NCI-H1694 (cell line): ENCODE data around the gene PROCA1.
"Not testable (repeated sequence)": the region's sequence is repeated elsewhere in the genome, so short reads cannot be mapped to it uniquely, and the experiment has no call there.

Experiments used
- DNase-seq: peaks from one replicate; lab custom pipeline; 2025; lab: John Stamatoyannopoulos, UW

PROCA1 gene

DNA sequence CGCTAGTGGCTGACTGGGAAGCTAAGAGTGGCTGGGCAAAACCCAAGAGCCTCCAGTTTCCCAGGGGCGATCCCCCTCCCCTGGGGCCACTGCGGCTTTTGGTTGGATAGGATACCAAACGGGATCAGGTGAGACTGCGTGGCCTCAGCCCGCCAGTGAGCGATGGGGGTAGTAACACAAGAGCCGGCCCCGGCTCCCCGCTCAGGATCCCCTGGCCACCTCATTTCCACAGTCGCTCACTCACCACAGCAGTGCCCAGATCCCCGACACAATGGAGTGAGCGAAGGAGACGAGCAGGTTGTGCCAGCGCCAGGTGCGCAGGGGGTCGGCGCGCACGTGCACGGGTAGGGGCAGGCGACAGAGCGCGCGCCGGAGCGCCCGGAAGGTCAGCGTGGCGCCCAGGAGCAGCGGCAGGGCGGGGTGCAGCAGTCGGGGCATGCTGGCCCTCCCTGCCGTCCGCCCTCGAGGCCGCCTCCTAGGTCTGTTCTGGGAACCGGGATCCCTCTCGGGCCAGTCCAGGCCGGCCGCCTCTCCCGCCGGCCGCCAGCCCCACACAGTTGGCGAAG, 14.1 kb upstream of the PROCA1 start:
- peak; percentile 38 for DNase-seq

DNA sequence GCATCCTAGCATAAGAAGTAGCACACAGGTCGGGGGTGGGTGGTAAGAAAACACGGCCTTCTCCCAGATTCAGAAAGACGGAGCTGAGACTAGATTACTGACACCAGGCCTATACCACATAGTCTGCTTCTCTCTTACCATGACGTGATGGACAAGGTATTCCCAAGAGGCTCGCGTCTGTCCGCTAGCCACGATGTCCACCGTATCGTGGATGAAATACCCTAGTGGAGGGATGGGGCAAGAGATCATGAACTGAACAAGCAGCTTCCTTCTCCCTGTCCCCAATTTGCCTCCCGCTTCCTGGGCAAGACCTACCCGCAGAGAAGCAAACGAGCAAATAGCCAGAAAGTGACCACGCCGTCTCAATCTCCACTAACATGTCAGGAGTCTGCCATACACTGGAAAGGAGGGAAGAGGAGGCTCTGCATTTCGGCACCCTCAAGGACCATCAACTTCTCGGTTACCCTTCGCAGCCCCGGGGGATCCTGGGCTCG, 13.5 kb upstream of the PROCA1 start:
- no peak for DNase-seq

DNA sequence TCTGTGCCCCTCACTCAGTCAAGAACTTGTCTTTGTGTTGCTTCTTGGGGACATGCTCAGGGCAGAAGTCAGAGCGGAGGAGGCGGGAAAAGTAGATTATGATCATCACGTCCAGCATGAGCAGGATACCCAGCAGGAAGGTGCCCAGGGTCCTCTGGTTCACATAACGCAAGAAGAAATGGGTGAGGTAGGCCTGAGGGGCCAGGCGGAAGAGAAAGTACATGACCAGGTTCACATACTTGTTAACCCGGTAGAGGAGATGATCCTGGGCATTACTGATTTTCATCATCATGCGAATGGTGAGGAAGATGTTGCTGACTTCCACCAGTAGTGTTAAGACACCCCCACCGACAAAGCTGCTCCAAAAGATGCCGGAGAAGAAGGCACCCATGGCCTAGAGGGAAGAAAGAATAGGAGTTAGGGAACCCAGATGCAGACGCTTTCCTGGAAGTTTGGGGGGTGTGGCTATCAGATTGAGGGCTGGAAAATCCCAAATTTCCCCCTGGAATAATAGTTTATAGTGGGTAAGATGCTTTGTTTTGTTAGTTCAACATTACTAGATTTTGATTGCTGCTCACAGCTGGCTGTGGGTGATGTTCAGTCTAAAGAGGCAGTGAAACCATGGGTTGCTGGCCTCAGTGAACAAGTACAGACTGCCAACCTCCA, 12.9 kb upstream of the PROCA1 start:
- no peak for DNase-seq

DNA sequence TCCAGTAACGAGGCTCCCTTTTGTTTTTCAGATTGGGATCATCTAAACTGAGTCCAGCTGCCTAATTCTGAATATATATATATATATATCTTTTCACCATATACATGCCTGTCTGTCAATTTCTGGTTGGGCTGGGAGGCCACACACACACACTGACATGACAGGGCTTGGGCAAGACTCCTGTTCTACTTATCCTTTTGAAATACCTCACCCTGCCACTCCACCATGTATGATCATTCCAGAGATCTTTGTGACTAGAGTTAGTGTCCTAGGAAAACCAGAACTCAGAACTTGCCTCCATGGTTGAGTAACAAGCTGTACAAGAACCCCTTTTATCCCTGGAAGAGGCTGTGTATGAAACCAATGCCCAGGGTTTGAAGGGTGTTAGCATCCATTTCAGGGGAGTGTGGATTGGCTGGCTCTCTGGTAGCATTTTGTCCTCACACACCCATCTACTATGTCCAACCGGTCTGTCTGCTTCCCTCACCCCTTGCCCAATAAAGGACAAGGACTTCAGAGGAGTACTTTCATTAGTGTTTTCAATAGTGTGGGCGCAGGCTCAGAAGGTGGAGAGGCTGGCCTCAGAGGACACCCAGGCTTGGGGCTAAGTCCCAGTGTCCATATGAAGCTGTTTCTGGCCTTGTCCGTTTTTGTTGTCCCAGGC, 12.3 kb upstream of the PROCA1 start:
- DNase-seq = not testable (repeated sequence)

DNA sequence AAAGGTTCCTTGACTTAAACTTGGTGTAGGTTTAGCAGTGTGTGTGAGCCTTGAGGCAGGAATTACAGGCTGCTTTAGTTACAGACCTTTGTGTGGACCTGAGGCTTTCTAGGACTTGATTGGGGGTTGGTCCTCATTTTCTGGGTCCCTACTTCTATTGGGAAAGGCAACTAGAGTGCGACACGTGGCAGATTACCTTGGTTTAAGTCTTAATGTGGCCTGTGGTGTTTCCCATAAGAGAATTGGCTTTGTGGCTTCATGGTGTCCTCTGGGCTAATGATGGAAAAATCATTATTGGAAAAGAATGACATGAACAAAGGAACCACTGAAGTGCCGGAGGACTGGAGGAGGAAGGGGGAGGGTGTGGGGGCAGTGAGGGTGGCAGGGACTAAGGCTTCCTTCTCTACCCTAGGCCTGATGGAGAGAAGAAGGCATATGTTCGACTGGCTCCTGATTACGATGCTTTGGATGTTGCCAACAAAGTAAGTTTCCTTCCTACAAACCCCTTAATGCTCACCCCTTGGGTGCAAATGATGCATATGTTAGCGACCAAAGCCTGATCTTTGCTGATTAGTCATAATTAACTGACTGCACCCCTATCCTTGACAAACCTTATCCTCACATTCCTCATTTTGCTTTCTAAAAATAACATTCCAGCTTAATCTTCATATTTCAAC, 11.6 kb upstream of the PROCA1 start:
- DNase-seq = no peak

DNA sequence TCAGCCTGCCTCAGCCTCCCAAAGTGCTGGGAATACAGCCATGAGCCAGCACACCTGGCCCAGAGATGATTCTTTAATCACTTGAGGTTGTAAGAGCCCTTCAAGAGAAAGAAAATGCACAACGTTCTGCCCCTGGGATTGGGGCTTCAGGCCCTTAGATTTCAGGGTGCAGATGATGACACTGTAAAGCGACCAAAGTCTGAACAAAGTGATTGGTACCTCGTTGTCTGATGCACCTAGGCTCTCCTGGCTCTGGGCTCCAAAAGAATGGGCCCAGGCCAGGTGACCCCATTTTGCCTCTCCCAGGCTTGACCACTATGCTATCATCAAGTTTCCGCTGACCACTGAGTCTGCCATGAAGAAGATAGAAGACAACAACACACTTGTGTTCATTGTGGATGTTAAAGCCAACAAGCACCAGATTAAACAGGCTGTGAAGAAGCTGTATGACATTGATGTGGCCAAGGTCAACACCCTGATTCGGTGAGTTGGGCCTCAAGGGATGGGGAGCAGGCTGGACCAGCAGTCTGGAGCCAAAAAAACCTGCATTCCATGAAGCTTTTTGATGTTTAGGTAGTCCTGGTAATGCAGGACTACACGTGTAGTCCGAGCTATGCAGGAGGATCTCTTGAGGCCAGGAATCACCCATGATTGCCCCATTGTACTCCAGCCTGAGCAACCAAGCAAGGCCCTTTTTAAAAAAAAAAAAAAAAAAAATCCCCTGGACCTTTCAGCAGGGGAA, 10.9 kb upstream of the PROCA1 start:
- no peak for DNase-seq

DNA sequence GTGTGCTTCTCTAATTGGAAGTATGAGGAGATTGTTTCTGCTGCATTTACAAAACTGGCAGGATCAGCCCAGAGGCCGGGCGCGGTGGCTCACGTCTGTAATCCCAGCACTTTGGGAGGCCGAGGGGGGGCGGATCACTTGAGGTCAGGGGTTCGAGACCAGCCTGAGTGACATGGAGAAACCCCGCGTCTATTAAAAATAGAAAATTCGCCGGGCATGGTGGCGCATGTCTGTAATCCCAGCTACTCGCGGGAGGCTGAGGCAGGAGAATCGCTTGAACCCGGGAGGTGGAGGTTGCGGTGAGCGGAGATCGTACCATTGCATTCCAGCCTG, 9.3 kb upstream of the PROCA1 start:
- not testable (repeated sequence) for DNase-seq

DNA sequence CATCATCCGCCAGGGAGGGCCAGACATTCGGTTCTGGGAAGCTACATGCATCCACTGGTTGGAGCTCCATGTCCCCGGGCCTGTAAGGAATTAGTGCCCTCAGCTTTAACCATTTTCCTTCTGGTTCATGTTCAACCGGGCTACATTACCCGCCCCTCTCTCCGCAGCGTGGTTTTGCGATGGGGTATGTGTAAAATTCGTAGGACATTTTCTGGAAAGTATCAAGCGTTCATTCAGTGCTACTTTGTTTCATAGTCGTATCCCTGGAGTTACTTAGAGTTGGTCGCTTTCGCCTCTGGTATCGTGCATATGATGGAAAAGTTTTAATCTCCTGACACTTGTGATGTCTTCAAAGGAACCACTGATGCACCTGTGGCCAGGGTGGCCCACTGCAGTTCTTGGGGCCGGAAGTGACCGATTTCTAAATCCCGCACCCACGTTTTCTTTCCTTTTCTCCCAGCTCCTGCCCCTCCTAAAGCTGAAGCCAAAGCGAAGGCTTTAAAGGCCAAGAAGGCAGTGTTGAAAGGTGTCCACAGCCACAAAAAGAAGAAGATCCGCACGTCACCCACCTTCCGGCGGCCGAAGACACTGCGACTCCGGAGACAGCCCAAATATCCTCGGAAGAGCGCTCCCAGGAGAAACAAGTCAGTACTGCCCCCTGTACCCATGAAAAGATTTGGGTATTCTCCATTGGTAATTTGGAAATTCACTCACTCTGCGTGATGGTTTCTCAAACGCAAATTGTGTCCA, 8.7 kb upstream of the PROCA1 start:
- DNase-seq = no peak

DNA sequence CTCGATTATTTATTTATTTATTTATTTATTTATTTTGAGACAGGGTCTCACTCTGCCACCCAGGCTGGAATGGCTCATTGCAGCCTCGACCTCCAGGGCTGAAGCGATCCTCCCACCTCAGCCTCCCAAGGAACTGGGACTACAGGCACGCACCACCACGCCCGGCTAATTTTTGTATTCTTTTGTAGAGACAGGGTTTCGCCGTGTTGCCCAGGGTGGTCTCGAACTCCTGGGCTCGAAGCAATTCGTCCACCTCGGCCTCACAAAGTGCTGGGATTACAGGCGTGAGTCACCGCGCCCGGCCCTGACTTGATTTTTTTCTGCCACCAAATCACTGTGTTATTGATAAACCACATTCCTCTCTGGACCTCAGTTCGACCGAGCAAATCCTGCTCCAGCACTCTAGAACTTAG, 7.3 kb upstream of the PROCA1 start:
- DNase-seq = no peak

DNA sequence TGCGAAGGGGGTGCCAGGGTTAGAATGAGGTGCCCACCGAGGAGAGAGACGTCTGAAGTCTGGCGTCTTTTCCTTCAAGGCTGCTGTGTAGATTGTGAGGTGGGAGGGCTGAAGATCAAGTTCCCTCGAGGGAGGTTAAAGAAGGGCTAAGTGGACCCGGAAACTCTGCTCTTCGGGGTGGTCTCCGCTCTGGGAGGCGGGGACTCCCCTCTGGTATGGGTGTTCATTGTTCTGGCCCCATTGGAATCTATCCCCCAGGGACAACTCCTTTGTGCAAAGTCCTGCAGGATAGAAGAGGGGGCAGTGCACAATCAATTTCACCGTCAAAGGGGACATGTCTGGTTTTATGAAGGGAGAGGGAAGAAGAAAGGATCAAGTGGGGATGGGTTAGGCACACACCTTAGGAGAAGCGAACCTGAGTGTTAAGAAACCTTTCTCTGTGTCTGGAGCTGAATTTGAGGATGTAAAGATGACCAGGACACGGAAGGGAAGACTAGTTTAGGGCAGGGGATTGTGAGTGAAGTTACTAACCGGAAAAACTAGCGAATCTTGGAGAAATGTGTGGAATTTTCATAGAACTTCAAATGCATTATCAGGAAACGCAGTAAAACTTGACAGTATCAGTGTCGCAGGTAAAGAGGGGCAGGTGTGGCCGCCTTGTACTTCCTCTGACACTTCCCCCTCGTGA, 6.8 kb upstream of the PROCA1 start:
- DNase-seq = no peak

DNA sequence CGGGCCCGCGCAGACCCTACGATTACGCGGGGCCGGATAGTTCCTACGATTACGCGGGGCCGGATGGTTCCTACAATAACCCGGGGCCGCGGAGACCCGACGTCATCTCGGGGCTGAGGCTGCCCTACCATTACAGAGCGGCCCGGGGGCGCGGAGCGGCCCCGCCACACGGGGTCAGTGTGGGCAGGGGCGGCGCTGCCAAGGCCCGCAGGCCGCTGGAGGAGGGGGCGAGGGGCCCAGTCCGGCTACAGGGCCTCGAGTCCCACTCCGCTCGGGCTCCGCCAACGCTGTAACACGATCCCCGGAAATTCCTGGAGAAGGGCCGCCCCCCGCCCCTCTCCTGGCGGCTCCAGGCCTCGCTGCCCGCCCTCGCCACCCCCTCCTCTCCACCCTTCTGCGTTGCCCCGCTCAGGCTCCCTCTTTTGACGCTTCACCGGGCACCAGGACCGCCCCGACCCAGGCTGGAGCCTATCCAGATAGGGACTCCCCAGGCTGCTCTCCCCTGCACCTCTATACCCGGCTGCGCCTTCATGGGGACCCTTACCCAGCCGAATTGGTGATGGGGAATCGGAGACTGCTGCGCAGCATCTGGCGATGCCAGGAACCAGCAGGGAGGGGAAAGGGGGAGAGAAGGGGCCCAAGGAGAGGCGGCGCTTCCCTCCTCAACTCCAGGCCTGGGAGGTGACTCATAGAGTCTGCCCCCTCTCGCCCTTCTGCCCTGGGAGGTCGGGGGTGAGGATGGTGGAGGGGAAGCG, 6.1 kb upstream of the PROCA1 start, which contains the start of gene RAB34:
RAB34 (minus strand) TSS at position 291 of the 755 bp plus-strand sequence. CDS start 602 bp downstream, outside the sequence.
- peak; percentile 87 for DNase-seq

DNA sequence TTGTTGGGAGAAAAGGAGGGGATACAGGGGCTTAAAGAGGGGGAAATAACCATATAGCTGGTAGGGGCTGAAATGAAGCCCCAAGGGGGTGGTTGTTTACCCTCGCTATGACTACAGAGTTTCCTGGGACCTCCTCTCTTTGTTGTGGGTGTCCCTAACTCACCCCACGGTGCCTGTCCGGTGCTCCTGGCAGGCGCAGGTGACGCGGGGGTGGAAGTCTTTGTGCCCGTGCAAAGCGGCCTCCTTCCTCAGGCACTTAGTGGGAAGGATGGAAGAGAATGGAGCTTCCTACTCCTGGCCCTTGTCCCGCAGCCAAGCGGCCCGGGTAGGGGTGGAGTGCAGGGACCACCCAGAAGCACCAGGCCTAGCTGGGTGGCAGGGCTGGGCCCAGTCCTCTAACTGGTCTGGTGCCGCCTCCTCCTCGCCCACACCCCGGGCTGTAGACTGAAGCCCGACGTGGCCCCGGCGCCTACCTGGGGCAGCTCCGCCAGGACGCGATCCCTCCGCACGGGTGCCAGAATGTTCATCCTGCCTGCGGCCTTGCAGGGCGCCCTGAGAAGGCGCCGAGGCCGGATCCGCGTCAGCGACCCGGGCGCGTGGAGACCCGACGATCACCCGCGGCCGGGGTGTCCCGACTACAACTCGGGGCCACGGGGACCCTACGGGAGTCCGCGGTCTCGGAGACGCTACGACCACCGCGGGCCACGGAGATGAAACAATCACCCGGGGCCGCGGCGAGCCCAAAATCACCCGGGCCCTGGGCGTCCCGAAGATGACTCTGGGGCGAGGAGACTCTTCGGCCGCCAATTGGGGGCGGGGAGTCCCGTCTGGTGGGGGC, 5.3 kb upstream of the PROCA1 start:
- DNase-seq = no peak

DNA sequence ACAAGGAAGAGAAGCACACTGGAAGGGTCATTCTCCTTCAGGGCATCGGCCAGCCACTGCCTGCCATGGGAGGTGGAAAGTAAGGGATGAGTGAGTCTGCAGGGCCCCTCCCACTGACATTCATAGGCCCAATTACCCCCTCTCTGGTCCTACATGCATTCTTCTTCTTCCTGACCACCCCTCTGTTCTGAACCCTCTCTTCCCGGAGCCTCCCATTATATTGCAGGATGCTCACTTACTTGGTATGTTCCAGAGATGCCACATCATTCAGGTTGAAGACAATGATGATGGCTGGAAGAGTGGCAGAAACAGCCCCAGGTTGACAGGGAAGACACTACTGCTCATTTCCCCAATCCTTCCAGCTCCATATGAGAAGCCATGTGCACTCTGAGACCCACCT, 3.5 kb upstream of the PROCA1 start:
- DNase-seq = no peak

DNA sequence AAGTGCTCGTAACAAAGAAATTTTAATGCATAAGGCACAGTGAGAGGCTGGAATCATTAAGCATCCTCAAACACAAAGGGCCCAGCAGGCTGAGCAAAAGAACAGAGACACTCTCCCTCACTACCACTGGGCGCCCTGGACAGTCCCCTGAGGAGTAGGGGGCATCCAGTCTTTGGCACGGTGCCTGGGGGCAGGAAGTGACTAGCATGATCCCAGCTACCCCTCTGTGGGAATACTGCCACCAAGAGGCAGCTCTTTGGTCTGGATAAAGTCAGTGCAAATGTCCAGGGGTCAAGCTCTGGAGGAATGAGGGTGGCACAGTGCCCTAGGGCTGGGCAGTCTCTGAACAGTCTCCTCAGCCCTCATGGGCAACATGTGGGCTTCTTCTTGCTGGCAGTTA, 2.6 kb upstream of the PROCA1 start:
- no peak for DNase-seq

DNA sequence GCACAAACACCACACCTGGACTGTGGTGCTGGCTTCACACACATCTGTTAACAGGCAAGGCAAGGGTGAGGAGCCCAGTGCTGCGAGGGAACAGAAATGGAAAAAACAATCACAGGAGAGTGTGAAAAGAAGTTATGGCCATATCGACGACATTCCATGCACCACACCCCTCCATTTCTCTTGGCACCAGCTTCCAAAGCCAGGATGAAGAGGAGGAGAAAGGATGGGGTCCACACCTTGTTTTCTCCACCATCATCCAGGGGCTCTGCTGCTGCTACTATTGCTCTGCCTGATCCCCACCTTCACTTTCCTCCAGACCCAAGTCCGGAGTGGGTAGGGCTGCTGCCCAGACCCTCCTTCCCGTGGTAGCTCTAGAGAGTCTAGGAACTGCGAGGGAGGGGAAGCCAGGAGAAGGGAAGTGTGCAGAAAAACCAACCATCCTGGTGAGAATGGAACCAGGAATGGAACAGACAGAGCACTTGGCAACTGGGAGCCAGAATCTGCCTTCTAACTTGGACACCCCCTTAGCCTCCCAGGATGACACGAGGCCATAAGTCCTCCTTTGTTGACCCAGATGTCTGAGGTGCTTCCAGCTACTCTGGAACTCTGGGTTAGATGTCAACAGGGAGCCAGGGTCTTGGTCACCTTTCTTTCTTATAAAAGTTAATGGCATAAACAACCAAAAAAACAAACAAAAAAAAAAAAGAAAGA, 1.2 kb upstream of the PROCA1 start:
- DNase-seq = no peak

DNA sequence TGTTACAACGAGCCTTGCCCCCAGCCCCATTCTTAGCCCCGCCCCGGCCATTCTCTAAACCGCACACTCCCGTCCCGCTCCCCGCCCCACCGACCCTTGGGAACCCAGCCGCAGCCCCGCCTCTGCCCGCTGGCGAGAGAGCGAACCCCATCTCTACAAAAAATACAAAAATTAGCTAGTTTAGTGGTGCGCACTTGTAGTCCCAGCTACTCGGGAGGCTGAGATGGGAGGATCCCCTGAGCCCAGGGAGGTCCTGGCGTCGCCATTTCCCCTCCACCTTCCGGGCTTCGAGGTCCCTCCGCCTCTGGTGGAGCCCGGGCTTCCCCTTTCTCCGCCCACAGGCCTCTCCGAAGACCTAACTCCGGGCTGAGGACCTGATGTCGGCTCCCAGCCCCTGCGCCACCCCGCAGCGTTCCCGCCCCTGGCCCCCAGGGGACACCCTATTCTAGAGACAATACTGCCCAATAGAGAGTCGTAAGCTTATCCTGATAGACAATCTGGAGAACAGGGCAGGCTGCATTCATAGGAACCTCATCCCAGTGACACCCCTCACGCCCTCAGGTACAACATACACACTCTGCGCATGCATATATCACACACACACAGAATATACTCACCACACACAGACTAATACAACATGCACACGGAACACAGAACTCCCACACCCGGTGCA, 480 bp upstream of the PROCA1 start:
- no peak for DNase-seq

DNA sequence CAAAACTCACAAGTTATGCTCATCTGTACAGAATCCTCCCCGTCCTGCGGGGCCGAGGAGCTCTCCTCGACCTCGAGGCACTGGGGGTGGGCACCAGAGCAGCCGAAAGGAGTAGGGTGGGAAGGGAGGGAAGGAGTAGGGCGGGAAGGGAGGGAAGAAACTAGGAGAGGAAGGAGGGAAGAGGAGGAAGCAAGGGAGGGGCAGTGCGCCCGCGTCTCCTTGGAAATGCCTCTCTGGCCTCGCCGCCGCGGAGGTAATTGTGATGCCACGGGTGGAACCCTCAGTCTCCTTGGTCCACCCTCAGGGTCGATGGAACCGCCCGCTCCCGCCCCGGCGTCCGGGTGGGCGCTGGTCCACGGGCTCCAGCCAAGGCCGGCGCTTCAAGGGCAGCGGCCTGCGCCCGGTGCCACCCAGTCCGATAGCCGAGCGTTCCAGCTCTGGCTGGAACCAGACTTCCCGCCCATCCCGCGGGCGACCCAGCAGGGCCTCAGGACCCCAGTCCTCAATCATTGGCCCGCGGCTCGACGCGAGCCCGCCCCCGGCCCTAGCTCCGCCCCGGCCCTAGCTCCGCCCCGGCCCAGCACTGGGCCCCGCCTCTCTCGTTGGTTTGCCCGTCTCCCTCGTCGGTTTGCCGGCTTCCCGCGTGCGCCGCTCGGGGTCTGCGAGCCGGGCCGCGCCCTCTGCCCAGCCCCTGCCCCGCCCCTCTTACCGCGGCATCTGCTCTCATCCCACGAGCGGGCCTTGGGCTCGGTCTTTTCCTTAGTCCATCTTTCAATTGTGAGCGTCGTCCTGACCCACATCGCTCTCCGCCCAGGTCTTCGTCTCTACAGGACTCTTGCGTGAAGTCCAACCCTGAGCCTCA, 596 bp downstream of the PROCA1 start:
- DNase-seq = peak; percentile 85
